ENCODE data around the gene ANKRD31.
"Not testable (repeated sequence)": the region's sequence is repeated elsewhere in the genome, so short reads cannot be mapped to it uniquely, and the experiment has no call there.

ANKRD31 gene

GRCh38 chr5:75088648-75089047 is 148.0 kb downstream of the ANKRD31 start:
- no peak overlapping the region for H3K4me3 ChIP-seq (ENCODE audit: low read depth in 1 of 2, low read length in 2 of 2)
- no peaks in the 10 kb centered on the region for H3K36me3 ChIP-seq (ENCODE audit: control insufficient read depth in 1 of 2, insufficient read depth in 2 of 2, low read length in 2 of 2)
- no peaks in the 10 kb centered on the region for H3K4me1 ChIP-seq (ENCODE audit: control insufficient read depth in 1 of 2, insufficient read depth in 2 of 2, low read length in 2 of 2)
- H3K27me3 ChIP-seq (ENCODE audit: low read depth, low read length) = no peaks in the 10 kb centered on the region
- no peak overlapping the region for H3K27ac ChIP-seq (ENCODE audit: low read length)
- no peaks in the 10 kb centered on the region for H3K9me3 ChIP-seq (ENCODE audit: control insufficient read depth in 1 of 2, low read length in 2 of 2)

GRCh38 chr5:75081510-75081909 is 155.2 kb downstream of the ANKRD31 start:
- Histone ChIP-seq H3K4me3 (ENCODE audit: low read depth in 1 of 2, low read length in 2 of 2) (no peak overlapping the region), H3K36me3 (ENCODE audit: control insufficient read depth in 1 of 2, insufficient read depth in 2 of 2, low read length in 2 of 2) (no peaks in the 10 kb centered on the region), H3K9me3 (ENCODE audit: control insufficient read depth in 1 of 2, low read length in 2 of 2) (no peaks in the 10 kb centered on the region), H3K4me1 (ENCODE audit: control insufficient read depth in 1 of 2, insufficient read depth in 2 of 2, low read length in 2 of 2) (no peaks in the 10 kb centered on the region), H3K27me3 (ENCODE audit: low read depth, low read length) (no peaks in the 10 kb centered on the region), H3K27ac (ENCODE audit: low read length) (no peak overlapping the region)

GRCh38 chr5:75079346-75079745 is 157.3 kb downstream of the ANKRD31 start:
- H3K4me1 ChIP-seq (ENCODE audit: control insufficient read depth in 1 of 2, insufficient read depth in 2 of 2, low read length in 2 of 2); H3K27ac ChIP-seq (ENCODE audit: low read length); H3K36me3 ChIP-seq (ENCODE audit: control insufficient read depth in 1 of 2, insufficient read depth in 2 of 2, low read length in 2 of 2); H3K4me3 ChIP-seq (ENCODE audit: low read depth in 1 of 2, low read length in 2 of 2); H3K27me3 ChIP-seq (ENCODE audit: low read depth, low read length); H3K9me3 ChIP-seq (ENCODE audit: control insufficient read depth in 1 of 2, low read length in 2 of 2): not testable (repeated sequence)

GRCh38 chr5:75078027-75078426 is 158.7 kb downstream of the ANKRD31 start:
- H3K9me3 ChIP-seq (ENCODE audit: control insufficient read depth in 1 of 2, low read length in 2 of 2) = no peaks in the 10 kb centered on the region
- no peak overlapping the region for H3K27ac ChIP-seq (ENCODE audit: low read length)
- no peaks in the 10 kb centered on the region for H3K4me1 ChIP-seq (ENCODE audit: control insufficient read depth in 1 of 2, insufficient read depth in 2 of 2, low read length in 2 of 2)
- no peaks in the 10 kb centered on the region for H3K36me3 ChIP-seq (ENCODE audit: control insufficient read depth in 1 of 2, insufficient read depth in 2 of 2, low read length in 2 of 2)
- H3K27me3 ChIP-seq (ENCODE audit: low read depth, low read length) = no peaks in the 10 kb centered on the region
- H3K4me3 ChIP-seq (ENCODE audit: low read depth in 1 of 2, low read length in 2 of 2) = no peak overlapping the region

DNA sequence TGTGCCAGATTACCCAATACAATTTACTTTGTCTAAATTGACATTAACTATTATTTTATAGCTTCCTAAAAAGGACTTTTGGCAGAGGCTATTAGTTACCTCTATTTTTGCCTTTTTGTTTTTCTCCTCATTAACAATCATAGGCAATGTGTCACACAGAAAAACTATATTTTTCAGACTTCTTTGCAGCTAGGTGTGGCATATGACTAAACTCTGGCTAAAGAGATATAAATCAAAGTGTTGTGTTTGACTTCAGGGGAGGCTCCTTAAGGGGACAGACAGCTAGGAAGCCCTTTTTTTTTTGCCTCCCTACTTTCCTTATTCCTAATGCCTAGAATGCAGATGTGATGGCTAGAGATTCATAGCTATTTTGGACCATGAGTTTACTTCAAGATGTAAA is 164.6 kb downstream of the ANKRD31 start:
- Histone ChIP-seq H3K9me3 (ENCODE audit: control insufficient read depth in 1 of 2, low read length in 2 of 2) (no peaks in the 10 kb centered on the region), H3K4me1 (ENCODE audit: control insufficient read depth in 1 of 2, insufficient read depth in 2 of 2, low read length in 2 of 2) (no peaks in the 10 kb centered on the region), H3K27me3 (ENCODE audit: low read depth, low read length) (no peaks in the 10 kb centered on the region), H3K36me3 (ENCODE audit: control insufficient read depth in 1 of 2, insufficient read depth in 2 of 2, low read length in 2 of 2) (no peaks in the 10 kb centered on the region), H3K4me3 (ENCODE audit: low read depth in 1 of 2, low read length in 2 of 2) (no peak overlapping the region), H3K27ac (ENCODE audit: low read length) (no peak overlapping the region)

GRCh38 chr5:75071100-75071499 is 165.6 kb downstream of the ANKRD31 start:
- no peaks in the 10 kb centered on the region for H3K27me3 ChIP-seq (ENCODE audit: low read depth, low read length)
- no peaks in the 10 kb centered on the region for H3K4me1 ChIP-seq (ENCODE audit: control insufficient read depth in 1 of 2, insufficient read depth in 2 of 2, low read length in 2 of 2)
- no peak overlapping the region for H3K4me3 ChIP-seq (ENCODE audit: low read depth in 1 of 2, low read length in 2 of 2)
- H3K27ac ChIP-seq (ENCODE audit: low read length) = no peak overlapping the region
- H3K36me3 ChIP-seq (ENCODE audit: control insufficient read depth in 1 of 2, insufficient read depth in 2 of 2, low read length in 2 of 2) = no peaks in the 10 kb centered on the region
- no peaks in the 10 kb centered on the region for H3K9me3 ChIP-seq (ENCODE audit: control insufficient read depth in 1 of 2, low read length in 2 of 2)

DNA sequence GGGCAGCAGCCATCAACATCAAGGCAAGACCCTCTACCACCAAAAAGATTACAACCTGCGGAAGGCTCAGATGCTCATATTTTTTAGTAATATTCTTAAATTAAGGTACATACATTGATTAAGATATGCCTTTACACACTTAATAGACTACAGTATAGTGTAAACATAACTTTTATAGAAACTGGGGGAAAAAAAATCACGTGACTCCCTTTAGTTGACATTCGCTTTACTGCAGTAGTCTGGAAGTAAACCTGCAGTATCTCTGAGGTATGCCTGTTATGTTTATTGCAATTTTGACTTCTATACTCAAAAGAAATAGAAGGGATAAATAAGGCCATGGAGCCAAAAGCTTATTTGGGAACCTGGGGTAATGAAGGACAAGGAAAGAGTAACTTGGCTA is 169.2 kb downstream of the ANKRD31 start:
- Histone ChIP-seq H3K4me1 (ENCODE audit: control insufficient read depth in 1 of 2, insufficient read depth in 2 of 2, low read length in 2 of 2) (no peaks in the 10 kb centered on the region), H3K27me3 (ENCODE audit: low read depth, low read length) (no peaks in the 10 kb centered on the region), H3K27ac (ENCODE audit: low read length) (no peak overlapping the region), H3K36me3 (ENCODE audit: control insufficient read depth in 1 of 2, insufficient read depth in 2 of 2, low read length in 2 of 2) (no peaks in the 10 kb centered on the region), H3K4me3 (ENCODE audit: low read depth in 1 of 2, low read length in 2 of 2) (no peak overlapping the region), H3K9me3 (ENCODE audit: control insufficient read depth in 1 of 2, low read length in 2 of 2) (no peaks in the 10 kb centered on the region)

GRCh38 chr5:75062925-75063531 is 173.7 kb downstream of the ANKRD31 start:
- H3K27ac ChIP-seq (ENCODE audit: low read length) = no peak overlapping the region
- no peaks in the 10 kb centered on the region for H3K9me3 ChIP-seq (ENCODE audit: control insufficient read depth in 1 of 2, low read length in 2 of 2)
- no peaks in the 10 kb centered on the region for H3K27me3 ChIP-seq (ENCODE audit: low read depth, low read length)
- H3K36me3 ChIP-seq (ENCODE audit: control insufficient read depth in 1 of 2, insufficient read depth in 2 of 2, low read length in 2 of 2) = no peaks in the 10 kb centered on the region
- H3K4me1 ChIP-seq (ENCODE audit: control insufficient read depth in 1 of 2, insufficient read depth in 2 of 2, low read length in 2 of 2) = no peaks in the 10 kb centered on the region
- no peak overlapping the region for H3K4me3 ChIP-seq (ENCODE audit: low read depth in 1 of 2, low read length in 2 of 2)

GRCh38 chr5:75059912-75060545 is 176.6 kb downstream of the ANKRD31 start:
- Histone ChIP-seq H3K36me3 (ENCODE audit: control insufficient read depth in 1 of 2, insufficient read depth in 2 of 2, low read length in 2 of 2) (no peaks in the 10 kb centered on the region), H3K27ac (ENCODE audit: low read length) (no peak overlapping the region), H3K4me3 (ENCODE audit: low read depth in 1 of 2, low read length in 2 of 2) (no peak overlapping the region), H3K9me3 (ENCODE audit: control insufficient read depth in 1 of 2, low read length in 2 of 2) (no peaks in the 10 kb centered on the region), H3K4me1 (ENCODE audit: control insufficient read depth in 1 of 2, insufficient read depth in 2 of 2, low read length in 2 of 2) (no peaks in the 10 kb centered on the region), H3K27me3 (ENCODE audit: low read depth, low read length) (no peaks in the 10 kb centered on the region)

GRCh38 chr5:75058986-75059535 is 177.6 kb downstream of the ANKRD31 start:
- Histone ChIP-seq H3K9me3 (ENCODE audit: control insufficient read depth in 1 of 2, low read length in 2 of 2) (no peaks in the 10 kb centered on the region), H3K4me1 (ENCODE audit: control insufficient read depth in 1 of 2, insufficient read depth in 2 of 2, low read length in 2 of 2) (peaks cover 0 to 9% of the 10 kb centered on the region in 2 donors), H3K4me3 (ENCODE audit: low read depth in 1 of 2, low read length in 2 of 2) (no peak overlapping the region), H3K27ac (ENCODE audit: low read length) (no peak overlapping the region), H3K27me3 (ENCODE audit: low read depth, low read length) (no peaks in the 10 kb centered on the region), H3K36me3 (ENCODE audit: control insufficient read depth in 1 of 2, insufficient read depth in 2 of 2, low read length in 2 of 2) (no peaks in the 10 kb centered on the region)

- Histone ChIP-seq H3K9me3 (ENCODE audit: control insufficient read depth in 1 of 2, low read length in 2 of 2) (no peaks in the 10 kb centered on the region), H3K4me3 (ENCODE audit: low read depth in 1 of 2, low read length in 2 of 2) (no peak overlapping the region), H3K36me3 (ENCODE audit: control insufficient read depth in 1 of 2, insufficient read depth in 2 of 2, low read length in 2 of 2) (no peaks in the 10 kb centered on the region), H3K4me1 (ENCODE audit: control insufficient read depth in 1 of 2, insufficient read depth in 2 of 2, low read length in 2 of 2) (peaks cover 0 to 10% of the 10 kb centered on the region in 2 donors), H3K27me3 (ENCODE audit: low read depth, low read length) (no peaks in the 10 kb centered on the region), H3K27ac (ENCODE audit: low read length) (no peak overlapping the region)
Observed at GRCh38 chr5:75057561-75057960, 179.1 kb downstream of the ANKRD31 start.

DNA sequence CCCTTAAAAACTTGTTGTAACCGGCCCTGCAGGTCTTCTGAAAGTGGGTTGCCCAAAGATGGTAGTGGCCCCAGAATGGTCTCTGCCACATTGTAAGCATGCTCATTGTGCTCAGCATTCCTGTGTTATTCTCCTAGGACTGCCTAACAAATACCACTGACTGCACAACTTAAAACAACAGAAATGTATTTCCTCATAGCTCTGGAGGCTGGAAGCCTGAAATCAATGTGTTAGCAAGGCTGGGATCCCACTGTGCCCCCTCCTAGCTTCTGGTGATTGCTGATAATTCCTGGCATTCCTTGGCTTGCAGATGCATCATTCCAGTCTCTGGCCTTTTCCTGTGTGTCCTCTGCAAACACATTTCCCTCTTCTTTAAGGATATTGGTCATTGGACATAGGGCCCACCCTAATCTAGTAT is 180.9 kb downstream of the ANKRD31 start:
- H3K27me3 ChIP-seq (ENCODE audit: low read depth, low read length) = no peaks in the 10 kb centered on the region
- H3K27ac ChIP-seq (ENCODE audit: low read length) = no peak overlapping the region
- H3K36me3 ChIP-seq (ENCODE audit: control insufficient read depth in 1 of 2, insufficient read depth in 2 of 2, low read length in 2 of 2) = no peaks in the 10 kb centered on the region
- no peak overlapping the region for H3K4me3 ChIP-seq (ENCODE audit: low read depth in 1 of 2, low read length in 2 of 2)
- peaks cover 0 to 21% of the 10 kb centered on the region in 2 donors for H3K4me1 ChIP-seq (ENCODE audit: control insufficient read depth in 1 of 2, insufficient read depth in 2 of 2, low read length in 2 of 2)
- H3K9me3 ChIP-seq (ENCODE audit: control insufficient read depth in 1 of 2, low read length in 2 of 2) = no peaks in the 10 kb centered on the region
